GM19395 (cell line): ENCODE data around the gene SH3GL1.
A peak's percentile ranks its signal among the peaks of the same experiment; 100 is the strongest.

Source experiments
- ATAC-seq: cut with Tn5 transposase; IDR thresholded peaks from one replicate; pipeline ENCODE4 v1.9.1; 2021; ENCODE audit warnings: mild to moderate bottlenecking, moderate library complexity; ENCODE audit not compliant: unreplicated experiment

Gene SH3GL1, protein sequence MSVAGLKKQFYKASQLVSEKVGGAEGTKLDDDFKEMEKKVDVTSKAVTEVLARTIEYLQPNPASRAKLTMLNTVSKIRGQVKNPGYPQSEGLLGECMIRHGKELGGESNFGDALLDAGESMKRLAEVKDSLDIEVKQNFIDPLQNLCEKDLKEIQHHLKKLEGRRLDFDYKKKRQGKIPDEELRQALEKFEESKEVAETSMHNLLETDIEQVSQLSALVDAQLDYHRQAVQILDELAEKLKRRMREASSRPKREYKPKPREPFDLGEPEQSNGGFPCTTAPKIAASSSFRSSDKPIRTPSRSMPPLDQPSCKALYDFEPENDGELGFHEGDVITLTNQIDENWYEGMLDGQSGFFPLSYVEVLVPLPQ

DNA sequence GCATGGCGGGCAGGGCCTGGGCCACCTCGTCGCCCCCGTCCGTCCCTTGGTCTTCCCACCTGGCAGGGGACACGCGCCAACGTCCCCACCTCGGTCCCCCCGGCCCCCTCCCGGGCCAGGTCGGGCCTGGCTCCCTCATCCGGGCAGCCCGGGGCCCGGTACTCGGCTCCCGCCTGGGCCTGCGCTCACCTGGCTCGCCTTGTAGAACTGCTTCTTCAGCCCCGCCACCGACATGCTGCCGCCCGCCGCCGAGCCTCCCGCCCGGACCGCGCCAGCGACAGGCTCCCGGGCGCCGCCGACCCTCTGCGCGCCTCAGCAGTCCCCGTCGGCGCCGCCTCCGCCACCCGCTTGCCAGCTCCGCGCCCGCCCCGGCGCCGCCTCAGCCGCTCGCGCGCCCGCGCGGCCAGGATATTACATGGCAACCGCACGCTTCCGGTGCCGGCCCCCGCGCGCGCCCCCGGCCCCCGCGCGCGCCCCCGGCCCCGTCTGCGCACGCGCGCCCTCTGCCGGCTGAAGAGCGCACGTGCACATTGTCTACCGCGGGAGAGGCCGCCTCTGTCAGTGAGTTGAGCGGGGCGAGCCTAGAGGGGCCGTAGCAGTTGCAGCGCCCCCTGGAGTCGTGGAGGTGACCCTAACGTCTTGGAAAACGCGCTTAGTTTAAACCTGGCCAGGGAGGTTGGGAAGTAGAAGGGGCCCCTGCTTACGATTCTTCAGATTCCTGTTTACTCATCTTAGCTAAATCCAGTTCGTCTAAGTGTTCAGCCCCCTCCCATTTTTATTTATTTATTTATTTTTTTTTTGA is at the start of gene SH3GL1:
TSS of gene SH3GL1 (minus strand) at position 413 of the 802 bp plus-strand sequence. CDS start at position 234, 179 bp downstream.
- peak; percentile 55 for ATAC-seq

DNA sequence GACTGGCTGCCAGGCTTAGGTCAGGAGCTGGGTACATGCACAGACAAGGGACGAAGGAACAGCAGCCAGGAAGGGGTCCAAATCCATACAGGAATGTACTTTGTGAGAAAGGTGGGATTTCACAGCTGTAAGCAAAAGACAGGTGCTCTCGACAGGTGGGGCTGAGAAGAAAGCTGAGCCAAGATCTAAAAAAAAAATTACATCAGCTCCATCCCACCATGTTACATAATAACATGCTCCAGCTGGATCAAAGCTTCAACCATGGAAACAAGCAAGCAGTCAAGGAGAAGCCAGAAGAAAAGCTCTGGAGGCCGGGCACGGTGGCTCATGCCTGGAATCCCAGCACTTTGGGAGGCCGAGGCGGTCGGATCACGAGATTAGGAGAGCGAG is 49.3 kb upstream of the SH3GL1 start:
- no peak for ATAC-seq

DNA sequence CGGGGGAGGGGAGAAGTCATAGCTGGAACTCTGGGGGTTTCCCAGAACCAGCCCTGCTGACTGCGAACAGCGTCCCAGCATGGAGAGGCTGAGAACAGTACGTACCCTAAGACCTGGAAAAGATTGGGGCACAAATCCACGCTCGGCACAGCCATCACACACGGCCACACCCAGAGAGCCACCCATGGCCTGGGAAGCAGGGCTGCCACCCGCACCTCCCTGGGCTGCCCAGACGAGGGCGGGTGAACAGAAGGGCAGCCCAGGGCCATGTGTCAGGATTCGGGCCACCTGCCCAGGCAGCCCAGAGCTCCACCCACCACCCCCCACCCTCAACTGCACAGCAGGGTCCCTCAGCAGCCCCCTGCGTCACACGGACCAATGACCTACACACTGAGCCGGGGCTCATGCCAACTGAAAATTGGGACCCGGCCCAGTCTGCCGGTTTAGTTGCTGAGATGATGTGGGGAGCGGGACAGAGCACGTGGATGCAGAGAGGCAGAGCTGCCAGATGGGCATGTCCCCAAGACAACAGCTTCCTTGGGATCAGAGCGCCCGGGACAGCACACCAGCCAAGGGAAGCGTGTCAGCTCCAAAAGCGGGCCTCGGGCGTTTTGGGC is 48.8 kb upstream of the SH3GL1 start:
- no peak for ATAC-seq

DNA sequence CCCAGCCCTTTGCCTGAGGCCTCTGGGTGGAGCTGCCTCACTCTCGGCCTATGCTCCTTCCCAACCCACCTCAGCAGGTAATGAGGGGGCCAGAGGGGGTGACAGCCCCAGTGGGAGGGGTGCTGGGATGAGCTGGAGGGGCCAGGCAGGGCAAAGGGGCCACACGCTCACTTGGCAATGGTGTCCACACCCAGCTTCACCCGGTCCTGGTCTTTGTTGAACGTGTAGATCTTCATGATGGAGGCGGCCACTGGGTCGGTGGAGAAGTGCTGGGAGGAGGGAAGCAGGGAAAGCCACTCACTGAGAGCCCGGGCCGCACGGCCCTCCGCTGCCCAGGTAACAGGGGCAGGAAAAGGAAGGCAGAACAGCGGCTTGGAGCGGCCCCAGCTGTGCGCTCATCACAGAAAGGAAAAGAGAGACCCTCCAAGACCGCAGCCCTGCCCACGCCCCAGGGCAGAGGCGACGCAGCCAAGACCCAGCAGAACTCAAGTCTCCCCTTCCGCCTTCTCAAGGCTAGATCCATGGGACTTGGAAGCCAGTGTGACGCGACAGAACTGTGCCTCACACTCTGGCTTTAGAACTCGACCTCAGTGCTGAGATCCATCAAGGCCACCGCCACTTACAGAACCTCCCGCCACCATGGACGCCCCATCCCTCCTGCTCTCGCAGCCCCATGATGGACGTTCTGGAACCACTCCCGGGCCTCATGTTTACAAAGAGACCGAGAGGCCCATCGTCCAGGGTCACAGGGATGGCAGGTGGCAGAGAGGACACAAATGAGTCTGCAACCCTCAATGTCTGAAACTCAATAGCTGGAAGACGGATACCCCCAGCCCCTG is 48.0 kb upstream of the SH3GL1 start:
- no peak for ATAC-seq

DNA sequence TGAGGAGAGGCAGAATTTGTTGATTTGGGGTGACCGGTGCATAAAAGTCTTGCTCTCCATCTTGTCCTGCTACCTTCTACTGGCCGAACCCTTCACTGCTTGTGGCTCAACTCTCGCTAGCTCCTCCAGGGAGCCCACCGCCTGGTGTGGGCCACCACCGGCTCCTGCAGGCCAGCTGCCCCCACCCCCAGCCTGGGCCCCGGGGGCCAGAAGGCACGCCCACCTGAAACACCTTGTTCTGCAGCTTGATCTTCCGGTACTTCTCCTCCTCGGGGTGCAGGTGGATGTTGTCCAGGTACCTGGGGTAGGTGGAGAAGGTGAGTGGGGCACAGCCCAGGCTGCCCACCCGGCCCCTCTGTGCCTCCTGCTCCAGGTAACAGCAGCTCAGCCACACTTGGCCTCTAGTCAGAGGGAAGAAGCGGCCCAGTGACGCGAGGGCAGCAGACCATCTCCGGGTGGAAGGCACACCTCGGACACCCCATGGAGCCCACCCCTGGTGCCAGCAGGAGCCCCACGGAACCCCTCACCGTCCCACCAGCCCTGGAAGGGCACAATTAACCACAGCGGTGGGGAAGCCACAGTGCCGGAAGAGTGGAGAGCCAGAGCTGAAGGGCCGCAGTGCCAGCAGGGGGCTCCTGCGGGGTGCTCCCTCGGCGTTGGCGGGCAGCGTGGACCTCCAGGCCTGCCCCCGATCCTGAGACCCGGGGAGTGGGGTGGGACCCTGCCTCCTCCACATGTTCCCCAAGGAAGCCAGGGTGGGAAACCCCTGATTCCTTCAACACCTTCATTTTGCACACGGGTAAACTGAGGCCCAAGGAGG is 47.2 kb upstream of the SH3GL1 start:
- no peak for ATAC-seq

DNA sequence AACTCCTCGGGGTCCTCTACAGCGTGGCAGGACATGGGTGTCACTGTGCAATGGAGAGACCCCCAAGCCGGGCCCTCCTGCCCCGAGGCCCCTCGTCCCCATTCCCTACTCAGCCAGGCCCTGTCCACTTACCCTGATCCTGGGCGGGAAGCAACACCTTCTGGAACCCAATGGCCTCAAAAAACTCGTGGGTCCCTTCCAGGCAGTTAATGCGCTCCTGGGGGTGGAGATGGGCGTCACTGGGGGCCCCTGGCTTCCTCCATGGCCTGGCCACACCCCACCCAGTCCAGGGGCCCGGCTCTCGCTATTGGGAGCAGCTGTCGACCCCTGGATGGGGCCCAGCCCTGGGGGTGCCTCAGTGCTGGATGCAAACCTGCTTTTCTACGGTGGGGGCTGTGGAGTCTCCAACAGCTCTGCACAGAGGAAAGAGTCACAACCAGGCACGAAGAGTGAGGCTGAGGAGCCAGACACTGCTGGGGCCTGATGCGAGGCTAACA is 46.4 kb upstream of the SH3GL1 start:
- no peak for ATAC-seq

DNA sequence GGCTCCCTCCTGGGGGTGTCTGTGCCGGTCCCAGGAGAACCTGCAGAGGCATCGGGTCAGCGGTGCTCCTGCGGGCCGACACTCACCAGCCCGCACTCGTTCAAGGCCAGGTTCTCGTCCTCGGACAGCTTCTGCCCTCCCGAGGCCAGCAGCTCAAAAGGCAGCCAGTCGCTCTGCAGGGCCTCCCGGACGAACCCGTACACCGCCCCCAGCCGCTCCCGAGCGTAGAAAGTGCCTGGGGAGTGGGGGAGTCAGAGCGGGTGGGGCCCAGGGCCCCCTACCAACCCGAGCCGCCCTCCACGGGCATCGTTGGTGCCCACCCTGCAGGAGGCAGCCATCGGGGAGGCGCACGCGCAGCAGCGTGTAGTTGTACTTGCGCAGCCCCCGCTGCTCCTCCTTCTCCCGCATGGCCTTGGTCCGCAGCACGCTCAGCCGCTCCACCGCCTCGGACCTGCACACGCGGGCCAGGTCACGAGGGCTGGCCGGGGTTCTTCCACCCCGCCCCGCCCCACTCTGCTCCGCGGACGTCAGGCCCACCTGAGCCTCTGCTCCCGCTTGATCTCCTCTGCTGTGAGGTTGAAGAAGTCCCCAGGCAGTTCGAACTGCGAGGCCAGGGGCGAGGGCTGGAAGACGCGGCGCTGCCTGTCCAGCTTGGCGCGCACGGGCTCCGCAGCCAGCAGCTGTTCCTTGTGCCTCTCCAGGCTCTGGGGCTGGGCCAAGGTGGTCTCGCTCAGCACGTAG is 45.8 kb upstream of the SH3GL1 start:
- no peak for ATAC-seq

DNA sequence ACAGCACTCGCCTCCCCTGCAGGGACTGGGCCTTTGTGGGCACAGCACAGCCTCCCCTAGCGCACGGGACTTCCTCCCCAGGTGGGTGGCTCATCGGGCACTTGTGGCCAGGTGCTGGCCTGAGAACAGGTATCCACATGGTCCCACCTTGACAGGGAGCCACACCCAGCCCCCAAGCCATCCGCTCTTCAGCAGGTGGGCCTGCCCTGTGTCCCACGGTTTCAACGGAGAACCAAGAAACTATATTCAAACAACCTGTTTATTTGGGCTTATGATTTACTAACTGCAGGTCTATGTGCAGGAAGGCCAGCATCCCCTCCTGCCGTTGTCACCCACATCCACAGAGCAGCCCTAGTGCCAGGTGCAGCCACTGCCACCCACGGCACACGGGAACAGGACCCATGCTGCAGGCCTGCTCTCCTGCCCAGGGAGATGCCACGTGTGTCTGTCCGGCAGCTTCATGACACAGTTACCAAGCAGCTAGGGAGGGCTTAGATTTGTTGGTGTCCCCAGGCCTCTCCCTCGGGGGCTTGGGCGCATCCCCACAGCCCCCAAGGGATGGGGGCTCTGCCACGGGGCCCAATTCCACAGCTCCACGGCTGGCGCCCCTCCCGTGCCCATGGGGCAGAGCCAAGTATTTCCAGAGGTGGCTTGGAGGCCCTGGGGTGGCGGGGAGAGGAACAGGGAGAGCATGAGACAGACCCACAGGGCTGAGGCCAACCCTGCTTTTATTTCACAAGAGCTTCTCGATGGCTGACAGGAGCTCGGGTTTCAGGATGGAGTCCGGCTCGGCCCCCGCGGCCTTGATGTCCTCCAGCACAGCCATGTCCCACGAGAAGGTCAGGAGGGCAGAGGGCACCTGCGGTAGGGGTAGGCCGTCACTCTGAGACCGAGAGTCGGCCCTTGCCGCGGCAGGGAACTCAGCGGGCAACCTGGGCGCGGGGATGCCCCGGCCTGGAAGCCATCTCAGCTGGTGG is 44.7 kb upstream of the SH3GL1 start:
- ATAC-seq: no peak

DNA sequence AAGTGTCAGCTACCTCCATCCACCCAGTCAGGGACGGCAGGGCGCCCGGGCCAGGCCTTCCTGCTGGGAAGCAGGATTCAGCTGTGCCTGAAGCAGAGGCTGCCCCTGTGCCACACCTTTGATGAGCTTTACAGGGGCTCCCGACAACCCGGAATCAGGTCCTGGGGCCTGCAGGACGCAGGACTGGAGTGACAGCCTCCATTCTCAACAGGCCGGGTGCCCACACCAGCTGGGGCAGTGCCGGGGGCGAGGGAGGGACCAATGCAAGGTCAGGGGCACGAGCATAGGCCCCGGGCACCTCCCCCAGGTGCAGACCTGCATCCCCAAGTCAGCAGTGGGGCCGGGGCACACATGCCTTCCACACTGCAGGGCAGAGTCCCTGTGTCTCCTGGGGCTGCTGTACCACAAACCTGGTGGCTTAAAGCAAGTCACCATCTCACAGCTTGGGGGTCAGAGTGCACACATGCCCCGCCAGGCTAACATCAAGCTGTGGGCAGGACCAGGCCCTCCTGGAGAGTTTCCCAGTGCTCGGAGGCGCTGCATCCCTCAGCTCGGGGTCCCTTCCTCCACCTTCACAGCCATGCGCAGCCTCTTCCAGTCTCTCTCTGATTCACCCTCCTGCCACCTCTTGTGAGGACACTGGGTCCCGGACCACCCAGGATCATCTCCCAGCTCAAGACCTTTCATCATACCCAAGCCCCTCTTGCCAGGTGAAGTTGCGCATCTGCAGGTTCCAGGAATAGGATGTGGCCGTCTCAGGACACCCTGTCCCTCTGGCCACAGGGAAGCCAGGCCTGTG is 43.8 kb upstream of the SH3GL1 start:
- ATAC-seq: no peak

DNA sequence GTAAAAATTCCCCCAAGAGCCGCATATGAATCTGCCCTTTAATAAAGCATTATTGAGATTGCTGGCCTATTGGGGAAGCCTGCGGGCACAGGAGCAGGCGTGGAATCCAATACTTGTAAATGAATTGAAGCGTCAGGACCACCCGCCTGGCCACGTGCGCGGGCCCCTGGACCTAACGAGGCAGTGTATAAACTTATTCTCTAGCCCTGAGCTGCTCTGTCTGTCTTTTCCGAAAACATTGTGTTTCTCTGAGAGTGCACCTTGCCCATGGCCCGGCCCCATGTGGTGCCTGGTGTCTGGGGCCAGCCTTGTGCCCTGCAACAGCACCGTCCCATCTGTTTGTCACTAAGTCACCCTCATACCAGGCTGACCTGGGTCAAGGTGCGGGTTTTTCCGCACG is 42.8 kb upstream of the SH3GL1 start:
- ATAC-seq: no peak

DNA sequence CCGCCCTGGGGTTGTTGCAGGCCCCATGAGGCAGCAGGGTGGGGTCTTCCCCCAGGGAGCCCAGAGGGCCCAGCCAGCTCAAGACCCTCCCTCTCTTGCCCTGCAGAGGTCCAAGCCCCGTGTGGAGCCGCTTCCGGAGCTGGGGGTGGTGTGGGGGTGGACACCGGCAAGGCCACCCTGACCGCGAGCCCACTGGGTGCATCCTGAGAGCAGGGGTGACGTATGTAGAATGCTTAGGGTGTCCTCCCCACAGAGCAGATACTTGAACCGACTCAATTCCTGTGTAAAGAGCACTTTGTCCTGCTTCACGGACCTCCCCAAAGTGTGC is 42.4 kb upstream of the SH3GL1 start:
- no peak for ATAC-seq

DNA sequence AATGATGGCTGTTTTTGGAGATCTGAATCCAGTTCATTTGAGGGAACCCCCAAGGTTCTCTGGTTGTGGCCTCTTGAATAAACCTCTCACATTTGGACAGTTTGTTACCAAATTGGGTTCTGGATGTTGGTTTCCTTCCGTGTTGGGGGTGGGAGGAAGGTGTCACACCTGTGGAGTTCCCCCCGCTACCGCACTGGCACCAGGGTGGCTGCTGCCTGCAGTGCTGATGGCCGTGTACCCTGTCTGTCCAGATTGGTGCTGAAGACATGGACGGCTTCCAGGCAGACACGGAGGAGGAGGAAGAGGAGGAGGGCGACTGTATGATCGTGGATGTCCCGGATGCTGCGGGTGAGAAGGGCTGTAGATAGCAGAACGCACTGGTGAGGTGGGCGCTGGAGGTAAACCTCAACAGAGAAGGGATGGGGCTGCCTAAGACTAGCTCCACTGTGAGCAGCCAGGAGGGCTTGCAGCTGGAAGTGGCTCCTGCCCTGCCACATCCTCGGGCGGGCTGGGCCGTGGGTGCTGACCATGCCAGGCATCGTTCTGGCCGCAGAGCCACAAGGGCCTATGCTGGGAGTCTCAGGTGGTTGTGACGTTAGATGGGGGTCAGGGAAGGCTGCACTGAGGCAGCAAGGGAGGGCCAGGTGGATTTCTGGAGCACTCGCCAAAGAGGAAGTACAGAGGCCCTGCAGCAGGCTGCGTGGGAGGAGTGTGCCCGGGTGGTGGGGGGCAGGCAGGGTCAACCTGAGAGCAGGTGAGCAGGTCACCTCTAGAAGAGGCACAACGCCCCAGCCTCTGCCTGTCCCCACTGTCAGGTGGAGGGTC is 41.9 kb upstream of the SH3GL1 start:
- no peak for ATAC-seq

DNA sequence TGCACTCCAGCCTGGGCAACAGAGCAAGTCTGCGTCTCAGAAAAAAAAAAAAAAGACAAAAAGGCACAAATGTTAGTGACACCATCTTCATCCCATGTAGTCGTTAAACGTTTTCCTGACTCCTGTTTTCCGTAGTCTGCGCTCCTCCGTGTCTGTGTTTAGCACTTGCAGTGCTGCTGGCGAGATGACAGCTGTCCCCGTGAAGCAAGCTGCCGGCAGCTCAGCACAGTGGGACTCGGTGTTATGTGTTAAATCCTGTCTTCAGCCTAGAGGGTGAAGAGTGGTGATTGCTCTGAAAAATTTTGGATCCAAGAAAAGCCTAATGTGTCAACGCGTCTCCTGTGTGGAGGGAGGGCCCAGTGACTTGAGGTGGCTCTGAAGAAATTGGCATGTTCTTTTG is 38.9 kb upstream of the SH3GL1 start:
- ATAC-seq: no peak

DNA sequence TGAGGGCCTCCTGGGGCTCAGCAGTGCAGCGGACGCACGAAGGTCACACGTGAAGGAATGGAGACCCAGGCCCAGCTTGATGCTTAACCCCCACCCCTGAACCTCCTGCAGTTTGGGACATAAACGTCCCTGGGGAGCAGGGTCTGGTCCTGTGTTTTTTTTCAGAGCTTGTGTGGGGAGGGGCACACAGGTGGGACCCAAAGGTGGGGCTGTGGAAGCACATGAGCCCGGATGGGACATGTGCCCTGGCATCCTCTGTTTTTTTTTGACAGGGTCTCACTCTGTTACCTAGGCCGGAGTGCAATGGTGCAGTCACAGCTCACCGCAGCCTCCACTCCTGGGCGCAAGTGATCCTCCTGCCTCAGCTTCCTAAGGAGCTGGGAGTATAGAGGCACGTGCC is 36.8 kb upstream of the SH3GL1 start:
- ATAC-seq: no peak

DNA sequence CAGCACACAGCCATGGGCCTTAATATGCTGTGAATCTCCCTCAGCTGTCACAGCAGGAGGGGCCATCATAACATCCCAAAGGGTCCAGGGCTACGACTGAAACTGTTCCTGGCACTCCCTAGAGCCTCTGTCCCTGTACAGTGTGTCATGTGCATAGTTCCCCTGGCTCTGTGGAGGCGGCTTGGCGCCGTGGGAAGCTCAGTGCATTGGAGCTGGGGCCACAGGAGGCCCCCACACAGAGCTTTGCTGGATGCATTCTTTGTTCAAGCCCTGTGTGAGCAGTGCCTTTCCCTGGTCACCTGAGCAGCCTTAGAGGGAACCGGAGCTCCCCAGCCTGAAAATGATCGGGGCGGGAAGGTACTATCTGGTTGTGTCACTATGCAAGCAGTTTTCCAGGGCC is 35.9 kb upstream of the SH3GL1 start:
- no peak for ATAC-seq

DNA sequence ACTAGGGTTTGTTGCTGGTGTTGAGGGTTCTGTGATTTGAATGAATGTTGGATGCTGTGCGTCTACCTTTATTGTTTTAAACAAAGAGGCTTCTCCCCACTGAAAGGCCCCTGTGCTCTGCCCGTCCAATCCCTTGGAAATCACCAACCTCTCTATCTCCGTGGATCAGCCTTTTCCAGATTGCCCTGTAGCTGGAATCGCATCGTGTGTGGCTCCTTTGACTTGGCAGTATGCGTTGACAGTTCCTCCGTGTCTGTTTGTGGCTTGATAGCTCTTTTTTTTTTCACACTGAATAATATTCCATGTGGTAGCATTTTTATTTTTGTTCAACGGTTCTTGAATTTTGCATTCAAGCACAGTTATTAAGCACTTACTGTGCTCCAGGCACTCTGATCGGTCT is 34.0 kb upstream of the SH3GL1 start:
- no peak for ATAC-seq
